HepG2 (cell line): ENCODE results near the gene SLC36A1. TPM values are rescaled to one million over a fixed set of nuclear protein-coding genes. Genes with fewer than 3 reads are reported as not detected.

Experiments used
- ATAC-seq: fragments of 200-7000 bp; cut with Tn5 transposase; 3 replicates; pipeline ENCODE4 v1.9.1; 2020; ENCODE audit warnings: mild to moderate bottlenecking, moderate library complexity
- BruUV-seq: library from RNA; stranded (reverse); fragments of 400-500 nt; replicated peaks from 2 replicates; lab custom pipeline; 2021; lab: Mats Ljungman, UMichigan
- CTCF ChIA-PET: fragments of 300-600 bp; formaldehyde crosslinking; extraction: SDS; loops from one replicate; lab custom pipeline; 2021; ENCODE audit warnings: low total read pairs, inconsistent platforms, low intra/inter-chr PET ratio; lab: Yijun Ruan, JAX
- POLR2A ChIA-PET: fragments of 350-600 bp; sonication (Branson Sonifier 250); formaldehyde crosslinking; loops from one replicate; lab custom pipeline; 2020; ENCODE audit warnings: antibody characterized with exemption, inconsistent platforms; lab: Yijun Ruan, JAX
- DNase-seq: peaks from one replicate; pipeline ENCODE4 v3.0.0-alpha.2; 2015; ENCODE audit warnings: low spot score
- FAIRE-seq: peaks from 3 replicates; lab custom pipeline; 2011; peaks lifted over from hg19 to GRCh38; lab: Jason Lieb, UNC
- H2AFZ ChIP-seq: one replicate; pipeline ENCODE4 v1.6.1; 2011; ENCODE audit warnings: low read length, inconsistent platforms
- H3K27ac ChIP-seq: fragments of 300-600 bp; 3 replicates; pipeline ENCODE4 v1.8.0; 2011; ENCODE audit warnings: mixed run types, mild to moderate bottlenecking, mixed read lengths, low read length, inconsistent platforms; ENCODE audit not compliant: insufficient read depth; ENCODE audit errors: extremely low read length
- H3K27me3 ChIP-seq, 2 experiments: fragments of 200-600 bp in 1 of 2; 2 replicates in 1 of 2; 3 replicates in 1 of 2; pipeline versions ENCODE4 v1.6.0 to v1.8.0; 2011; ENCODE audit warnings: low read length in 2 of 2, mild to moderate bottlenecking in 2 of 2, moderate library complexity in 2 of 2, inconsistent platforms in 1 of 2; ENCODE audit not compliant: insufficient read depth in 2 of 2, control insufficient read depth in 1 of 2
- H3K36me3 ChIP-seq, 2 experiments: fragments of 200-600 bp in 1 of 2; replicated peaks in 1 of 2; 2 replicates in 1 of 2; 3 replicates in 1 of 2; pipeline versions ENCODE4 v1.5.1 to v1.8.0; 2011; ENCODE audit warnings: low read length in 2 of 2, inconsistent platforms in 1 of 2; ENCODE audit not compliant: insufficient read depth in 2 of 2, control insufficient read depth in 1 of 2
- H3K4me1 ChIP-seq: 2 replicates; pipeline ENCODE4 v1.5.1; 2012; ENCODE audit warnings: low read length, inconsistent platforms; ENCODE audit not compliant: insufficient read depth
- H3K4me2 ChIP-seq: 2 replicates; pipeline ENCODE4 v1.6.0; 2011; ENCODE audit warnings: low read depth, low read length, inconsistent platforms
- H3K4me3 ChIP-seq, 3 experiments: fragments of 200-600 bp in 1 of 3; sonication (generic), shearing (Covaris generic) in 1 of 3; replicated peaks in 1 of 3; 2 replicates each; pipeline ENCODE4 v1.5.1; 2011 to 2016; ENCODE audit warnings: low read length in 3 of 3, inconsistent platforms in 2 of 3, low read depth in 2 of 3, mild to moderate bottlenecking in 2 of 3, control low read depth in 1 of 3, mixed read lengths in 1 of 3; ENCODE audit not compliant: insufficient read depth in 1 of 3
- H3K79me2 ChIP-seq: one replicate; pipeline ENCODE4 v1.6.1; 2011; ENCODE audit warnings: low read length, inconsistent platforms; ENCODE audit not compliant: insufficient read depth
- H3K9ac ChIP-seq: 2 replicates; pipeline ENCODE4 v1.6.0; 2011; ENCODE audit warnings: mild to moderate bottlenecking, low read depth, low read length, inconsistent platforms; ENCODE audit not compliant: insufficient read depth
- H3K9me3 ChIP-seq: 2 replicates; pipeline ENCODE4 v1.5.1; 2012; ENCODE audit warnings: mild to moderate bottlenecking, low read length
- H4K20me1 ChIP-seq: 2 replicates; pipeline ENCODE4 v1.6.0; 2011; ENCODE audit warnings: inconsistent platforms, mild to moderate bottlenecking, low read length, moderate library complexity; ENCODE audit not compliant: insufficient read depth
- CBX5 ChIP-seq: sonication (generic); formaldehyde crosslinking; IDR thresholded peaks from 2 replicates; pipeline ENCODE4 v1.4.0; 2020; ENCODE audit warnings: missing genetic modification reagents, borderline replicate concordance
- EZH2 ChIP-seq: conservative IDR thresholded peaks from 2 replicates; pipeline ENCODE4 v1.6.1; 2012; ENCODE audit warnings: mild to moderate bottlenecking, low read depth, low read length, moderate library complexity
- HMGA1 ChIP-seq: sonication (generic); formaldehyde crosslinking; conservative IDR thresholded peaks from 2 replicates; pipeline ENCODE4 v1.4.0; 2020; ENCODE audit warnings: missing genetic modification reagents
- JUN ChIP-seq: sonication (generic); formaldehyde crosslinking; IDR thresholded peaks from 2 replicates; pipeline ENCODE4 v1.4.0; 2020; ENCODE audit warnings: mild to moderate bottlenecking, missing genetic modification reagents
- NRL ChIP-seq: sonication (generic); formaldehyde crosslinking; IDR thresholded peaks from 2 replicates; pipeline ENCODE4 v1.5.0; 2020; ENCODE audit warnings: missing genetic modification reagents, mild to moderate bottlenecking, moderate library complexity, borderline replicate concordance
- SALL1 ChIP-seq: sonication (generic); formaldehyde crosslinking; IDR thresholded peaks from 2 replicates; pipeline ENCODE4 v1.8.0; 2022; ENCODE audit warnings: mild to moderate bottlenecking, missing genetic modification reagents
- SETDB1 ChIP-seq: sonication (generic); formaldehyde crosslinking; IDR thresholded peaks from 2 replicates; pipeline ENCODE4 v1.5.1; 2020; ENCODE audit warnings: missing genetic modification reagents, mild to moderate bottlenecking, borderline replicate concordance
- STAT5B ChIP-seq: sonication (generic); formaldehyde crosslinking; IDR thresholded peaks from 2 replicates; pipeline ENCODE4 v1.4.0; 2020; ENCODE audit warnings: missing genetic modification reagents
- TFDP2 ChIP-seq: sonication (generic); formaldehyde crosslinking; IDR thresholded peaks from 2 replicates; pipeline ENCODE4 v1.4.0; 2020; ENCODE audit warnings: missing genetic modification reagents
- TSC22D2 ChIP-seq: sonication (generic); formaldehyde crosslinking; IDR thresholded peaks from 2 replicates; pipeline ENCODE4 v1.5.1; 2020; ENCODE audit warnings: missing genetic modification reagents, mild to moderate bottlenecking, borderline replicate concordance
- YEATS4 ChIP-seq: sonication (generic); formaldehyde crosslinking; IDR thresholded peaks from 2 replicates; pipeline ENCODE4 v1.4.0; 2020; ENCODE audit warnings: missing genetic modification reagents, borderline replicate concordance
- ZMYM2 ChIP-seq: sonication (generic); formaldehyde crosslinking; IDR thresholded peaks from 2 replicates; pipeline ENCODE4 v1.8.0; 2022; ENCODE audit warnings: mild to moderate bottlenecking, missing genetic modification reagents
- ZNF136 ChIP-seq: sonication (generic); formaldehyde crosslinking; IDR thresholded peaks from 2 replicates; pipeline ENCODE4 v1.8.1; 2022; ENCODE audit warnings: low read depth, mild to moderate bottlenecking, moderate library complexity, missing genetic modification reagents
- ZNF709 ChIP-seq: sonication (generic); formaldehyde crosslinking; IDR thresholded peaks from 2 replicates; pipeline ENCODE4 v1.5.0; 2020; ENCODE audit warnings: mild to moderate bottlenecking, missing genetic modification reagents
- ZNF766 ChIP-seq: sonication (generic); formaldehyde crosslinking; IDR thresholded peaks from 2 replicates; pipeline ENCODE4 v1.5.0; 2020; ENCODE audit warnings: missing genetic modification reagents, borderline replicate concordance
- ZSCAN22 ChIP-seq: sonication (generic); formaldehyde crosslinking; IDR thresholded peaks from 2 replicates; pipeline ENCODE4 v1.4.0; 2020; ENCODE audit warnings: mild to moderate bottlenecking, missing genetic modification reagents
- WGBS: methylation state at CpG from one replicate; pipeline ENCODE4 v1.1.6; 2017; ENCODE audit warnings: low lambda C conversion rate; 5-methylcytosine and 5-hydroxymethylcytosine counted together
- in situ Hi-C: cut with HindIII; loops from 2 replicates; pipeline ENCODE4 v1.10.0; 2017; ENCODE audit warnings: low pct_unique_long_range_greater_than_20kb; ENCODE audit not compliant: extremely low pct_ligation_motif_present
- intact Hi-C: fragments of 100-400 bp; cut with micrococcal nuclease; formaldehyde crosslinking; loops from one replicate; pipeline ENCODE4 v1.10.0; 2022; ENCODE audit not compliant: unreplicated experiment
- polyA plus RNA-seq, 8 experiments: library from polyadenylated mRNA; depleted of rRNA in 3 of 8; stranded (reverse) in 7 of 8; unstranded in 1 of 8; fragments of >200 nt; fragmentation: Illumina TruSeq in 4 of 8; extraction: Trizol in 4 of 8; gene quantifications; 2 replicates each; pipeline versions ENCODE4 v1.2.1 to v1.2.3, GENCODE V29; 2011 to 2016; ENCODE audit warnings: low read depth in 4 of 8, missing spikeins in 1 of 8, mixed read lengths in 1 of 8; ENCODE audit not compliant: insufficient read depth in 1 of 8
- total RNA-seq, 5 experiments: library from RNA; depleted of rRNA; stranded (reverse); fragments of >200 nt; fragmentation: Illumina TruSeq; extraction: Trizol; gene quantifications; 2 replicates each; pipeline ENCODE4 v1.2.3, GENCODE V29; 2016; ENCODE audit warnings: low read depth in 1 of 5

The SLC36A1 gene
- total and polyA plus RNA-seq, 2 of the 13 experiments (the other 11 are each of a cell fraction or from before 2014, with no cell fraction given): 8.0 to 8.9 TPM

- Histone ChIP-seq H3K9ac (no peak overlapping the region), H3K4me2 (no peak overlapping the region), H3K4me1 (no peaks in the 10 kb centered on the region), H3K4me3 (no peak overlapping the region), H3K36me3 (no peaks in the 10 kb centered on the region)
- ATAC-seq (no peak), FAIRE-seq (no peak)
- ChIA-PET CTCF (no interaction called here), POLR2A (no interaction called here)
- BruUV-seq: no TSS peak
- no peak for TF ChIP-seq SALL1 (CRISPR knock-in tag)
- TF ChIP-seq ZNF709 (CRISPR knock-in tag): no peak
- no peak for TF ChIP-seq CBX5 (CRISPR knock-in tag)
- no peak for TF ChIP-seq EZH2
- no peak for TF ChIP-seq JUN (CRISPR knock-in tag)
- TF ChIP-seq ZMYM2 (CRISPR knock-in tag): no peak
- no peak for TF ChIP-seq ZNF766
- no peak for TF ChIP-seq SETDB1
- no peak for TF ChIP-seq YEATS4 (CRISPR knock-in tag)
- no peak for TF ChIP-seq STAT5B (CRISPR knock-in tag)
- TF ChIP-seq NRL (CRISPR knock-in tag): no peak
- no peak for TF ChIP-seq TFDP2 (CRISPR knock-in tag)
- no peak for TF ChIP-seq HMGA1 (CRISPR knock-in tag)
- TF ChIP-seq ZNF136 (CRISPR knock-in tag): no peak
- TF ChIP-seq ZSCAN22 (CRISPR knock-in tag): no peak
- TF ChIP-seq TSC22D2 (CRISPR knock-in tag): no peak
- TF ChIP-seq, all 625 proteins: peak for 0
- intact Hi-C loops (no loop called here), in situ Hi-C loops (no loop called here)
- no peak overlapping the region for H2AFZ ChIP-seq
- no peak for DNase-seq
- H3K27me3 ChIP-seq: no peaks in the 10 kb centered on the region
- H4K20me1 ChIP-seq: no peaks in the 10 kb centered on the region
- H3K79me2 ChIP-seq: no peaks in the 10 kb centered on the region
- H3K9me3 ChIP-seq: no peaks in the 10 kb centered on the region
- 91% methylated on average over 3 of the region's 3 CpGs for WGBS
- H3K27ac ChIP-seq: no peak overlapping the region
These were observed 62.4 kb downstream of the SLC36A1 start for GRCh38 chr5:151509836-151510235.
